DOHH2 (cell line): ENCODE measurements around the gene SMG6.

Source experiments
- H3F3A ChIP-seq: fragments of 200-600 bp; sonication (generic), shearing (Covaris generic); 2 replicates; pipeline ENCODE4 v1.6.0; 2016; ENCODE audit warnings: antibody characterized with exemption, mild to moderate bottlenecking; ENCODE audit not compliant: control insufficient read depth, insufficient read depth
- H3K27ac ChIP-seq: fragments of 200-600 bp; sonication (generic); 2 replicates; pipeline ENCODE4 v1.5.1; 2014; ENCODE audit warnings: low read depth, mild to moderate bottlenecking, low read length, moderate library complexity
- H3K27me3 ChIP-seq: fragments of 200-600 bp; sonication (generic); 2 replicates; pipeline ENCODE4 v1.6.1; 2014; ENCODE audit warnings: mild to moderate bottlenecking, low read length, mixed read lengths; ENCODE audit not compliant: control insufficient read depth
- H3K36me3 ChIP-seq: fragments of 200-600 bp; sonication (generic); 2 replicates; pipeline ENCODE4 v1.6.1; 2014; ENCODE audit warnings: mild to moderate bottlenecking, low read length, moderate library complexity, mixed read lengths; ENCODE audit not compliant: control insufficient read depth
- H3K4me1 ChIP-seq: fragments of 200-600 bp; sonication (generic); 2 replicates; pipeline ENCODE4 v1.6.1; 2014; ENCODE audit warnings: mild to moderate bottlenecking, low read length, mixed read lengths; ENCODE audit not compliant: control insufficient read depth
- H3K4me2 ChIP-seq: fragments of 200-600 bp; sonication (generic); 2 replicates; pipeline ENCODE4 v1.6.0; 2014; ENCODE audit warnings: mild to moderate bottlenecking, low read length, moderate library complexity
- H3K4me3 ChIP-seq: fragments of 200-600 bp; sonication (generic); 2 replicates; pipeline ENCODE4 v1.5.1; 2014; ENCODE audit warnings: mild to moderate bottlenecking, low read length, mixed read lengths
- H3K79me2 ChIP-seq: fragments of 200-600 bp; sonication (generic); 2 replicates; pipeline ENCODE4 v1.6.1; 2014; ENCODE audit warnings: mild to moderate bottlenecking, low read length, mixed read lengths; ENCODE audit not compliant: control insufficient read depth
- H3K9me2 ChIP-seq: fragments of 200-600 bp; sonication (generic); replicated peaks from 2 replicates; pipeline ENCODE4 v1.6.1; 2014; ENCODE audit warnings: mild to moderate bottlenecking, low read length, mixed read lengths; ENCODE audit not compliant: control insufficient read depth
- H3K9me3 ChIP-seq: fragments of 200-600 bp; sonication (generic); 2 replicates; pipeline ENCODE4 v1.6.1; 2014; ENCODE audit warnings: antibody characterized with exemption, low read length, mixed read lengths; ENCODE audit not compliant: control insufficient read depth, insufficient read depth
- H4K20me1 ChIP-seq: fragments of 200-600 bp; sonication (generic); 2 replicates; pipeline ENCODE4 v1.6.0; 2014; ENCODE audit warnings: low read depth, mild to moderate bottlenecking, antibody characterized with exemption, low read length, moderate library complexity; ENCODE audit not compliant: control insufficient read depth, insufficient read depth
- EZH2phosphoT487 ChIP-seq: fragments of 200-600 bp; sonication (generic); IDR thresholded peaks from 2 replicates; pipeline ENCODE4 v1.6.1; 2017; ENCODE audit warnings: borderline replicate concordance, mild to moderate bottlenecking, antibody characterized with exemption, low read length, moderate library complexity, mixed read lengths
- TF ChIP-seq, protein P1 (sequence below): fragments of 200-600 bp; sonication (generic); IDR thresholded peaks from one replicate; pipeline ENCODE4 v1.5.1; 2014; ENCODE audit warnings: antibody characterized with exemption, mild to moderate bottlenecking, low read depth, low read length; ENCODE audit not compliant: poor library complexity, severe bottlenecking

Gene SMG6

DNA sequence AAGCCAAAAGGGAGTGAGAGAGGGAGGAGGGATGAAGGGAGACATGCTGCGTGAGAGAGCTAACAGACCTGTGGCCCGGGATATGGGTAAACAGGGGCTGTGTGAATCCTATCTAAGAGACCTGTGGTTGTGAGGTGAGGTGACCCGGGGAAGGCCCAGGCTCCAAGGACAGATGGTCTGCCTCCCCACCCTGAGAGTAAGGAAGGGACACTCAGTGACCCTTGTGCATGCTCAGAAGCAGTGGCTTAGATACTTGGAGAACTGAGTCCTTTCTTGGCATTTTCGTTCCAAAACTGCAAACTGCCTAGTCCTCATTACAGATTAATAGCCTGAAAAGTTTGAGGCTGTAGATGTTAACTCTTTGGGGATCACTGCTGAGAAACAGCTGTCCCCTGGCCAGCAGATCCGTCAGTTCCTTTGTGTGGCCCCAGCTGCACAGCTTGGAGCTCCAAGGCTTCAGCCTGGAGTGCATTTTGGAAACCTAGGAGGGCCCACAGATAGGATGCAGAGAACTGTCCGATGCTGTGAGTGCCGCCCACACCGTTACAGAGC is 121.6 kb downstream of the SMG6 start:
- Histone ChIP-seq H3F3A (no peaks in the 10 kb centered on the region), H3K27me3 (no peaks in the 10 kb centered on the region), H3K9me2 (no peaks in the 10 kb centered on the region), H4K20me1 (no peaks in the 10 kb centered on the region), H3K4me1 (no peaks in the 10 kb centered on the region), H3K9me3 (no peaks in the 10 kb centered on the region), H3K79me2 (no peaks in the 10 kb centered on the region), H3K4me2 (no peak overlapping the region), H3K27ac (no peak overlapping the region), H3K4me3 (no peak overlapping the region), H3K36me3 (peaks cover 6% of the 10 kb centered on the region)
- TF ChIP-seq, protein P1, sequence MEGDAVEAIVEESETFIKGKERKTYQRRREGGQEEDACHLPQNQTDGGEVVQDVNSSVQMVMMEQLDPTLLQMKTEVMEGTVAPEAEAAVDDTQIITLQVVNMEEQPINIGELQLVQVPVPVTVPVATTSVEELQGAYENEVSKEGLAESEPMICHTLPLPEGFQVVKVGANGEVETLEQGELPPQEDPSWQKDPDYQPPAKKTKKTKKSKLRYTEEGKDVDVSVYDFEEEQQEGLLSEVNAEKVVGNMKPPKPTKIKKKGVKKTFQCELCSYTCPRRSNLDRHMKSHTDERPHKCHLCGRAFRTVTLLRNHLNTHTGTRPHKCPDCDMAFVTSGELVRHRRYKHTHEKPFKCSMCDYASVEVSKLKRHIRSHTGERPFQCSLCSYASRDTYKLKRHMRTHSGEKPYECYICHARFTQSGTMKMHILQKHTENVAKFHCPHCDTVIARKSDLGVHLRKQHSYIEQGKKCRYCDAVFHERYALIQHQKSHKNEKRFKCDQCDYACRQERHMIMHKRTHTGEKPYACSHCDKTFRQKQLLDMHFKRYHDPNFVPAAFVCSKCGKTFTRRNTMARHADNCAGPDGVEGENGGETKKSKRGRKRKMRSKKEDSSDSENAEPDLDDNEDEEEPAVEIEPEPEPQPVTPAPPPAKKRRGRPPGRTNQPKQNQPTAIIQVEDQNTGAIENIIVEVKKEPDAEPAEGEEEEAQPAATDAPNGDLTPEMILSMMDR: no peak
- TF ChIP-seq EZH2phosphoT487: no peak

DNA sequence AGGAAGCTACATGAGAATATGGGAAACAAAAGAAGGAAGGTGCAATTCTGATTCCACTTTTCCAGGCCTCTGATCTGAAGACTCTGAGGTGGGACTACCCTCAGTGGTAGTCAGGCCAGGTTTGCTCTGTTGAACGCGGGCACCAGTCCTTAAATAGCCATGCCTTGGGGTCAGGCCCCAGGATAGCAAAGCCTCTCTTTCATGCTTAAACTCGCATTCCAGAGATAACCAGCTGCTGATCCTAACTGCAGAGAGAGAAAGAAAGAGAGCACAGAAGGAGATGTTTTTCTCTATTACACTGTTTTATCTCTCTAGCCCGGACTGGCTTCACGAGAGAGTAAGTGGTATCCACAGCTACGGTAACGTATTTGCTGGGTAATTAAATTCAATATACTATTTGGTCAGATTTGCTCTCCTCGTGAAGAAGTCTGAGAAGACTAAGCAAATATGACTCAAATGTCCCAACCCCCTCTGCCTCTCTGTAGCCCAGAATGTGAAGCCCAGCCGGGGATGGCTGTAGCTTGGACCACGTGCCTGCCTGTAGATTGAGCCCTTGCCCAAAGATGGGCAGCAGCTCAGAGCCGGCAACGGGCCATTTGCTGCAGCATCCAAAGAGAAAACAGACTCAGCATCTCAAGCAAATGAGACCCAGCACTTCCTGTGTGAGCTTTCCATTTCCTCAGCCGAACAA is 122.2 kb downstream of the SMG6 start:
- Histone ChIP-seq H3K4me1 (no peaks in the 10 kb centered on the region), H3K79me2 (no peaks in the 10 kb centered on the region), H3K4me3 (no peak overlapping the region), H3K27me3 (no peaks in the 10 kb centered on the region), H3K9me3 (no peaks in the 10 kb centered on the region), H3K4me2 (no peak overlapping the region), H3F3A (no peaks in the 10 kb centered on the region), H3K36me3 (peaks cover 3% of the 10 kb centered on the region), H3K27ac (no peak overlapping the region), H4K20me1 (no peaks in the 10 kb centered on the region), H3K9me2 (no peaks in the 10 kb centered on the region)
- TF ChIP-seq, protein P1: no peak
- TF ChIP-seq EZH2phosphoT487: no peak

DNA sequence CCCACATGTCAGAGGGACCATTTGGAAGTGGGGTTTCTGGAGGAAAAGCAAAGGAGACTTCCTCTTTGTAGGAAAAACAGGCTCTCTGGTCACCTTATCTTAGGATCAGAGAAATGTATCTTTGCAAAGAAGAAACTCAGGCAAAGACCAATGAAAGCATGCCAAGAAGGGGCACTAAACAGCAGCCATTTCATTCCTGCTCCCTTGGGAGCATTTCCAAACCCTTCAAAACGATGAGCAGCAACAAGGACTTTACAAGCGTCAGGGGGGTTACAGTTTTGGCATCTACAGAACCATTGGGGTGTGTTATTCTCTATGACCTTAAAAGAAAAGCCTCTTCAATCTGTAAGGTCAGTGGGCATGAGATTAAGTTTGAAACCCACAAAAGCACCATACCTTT is 122.8 kb downstream of the SMG6 start:
- Histone ChIP-seq H3K4me1 (no peaks in the 10 kb centered on the region), H3K27me3 (no peaks in the 10 kb centered on the region), H3K36me3 (peaks cover 3% of the 10 kb centered on the region), H3K79me2 (no peaks in the 10 kb centered on the region), H3K4me2 (no peak overlapping the region), H3F3A (no peaks in the 10 kb centered on the region), H3K9me3 (no peaks in the 10 kb centered on the region), H4K20me1 (no peaks in the 10 kb centered on the region), H3K9me2 (no peaks in the 10 kb centered on the region), H3K27ac (no peak overlapping the region), H3K4me3 (no peak overlapping the region)
- TF ChIP-seq, protein P1: no peak
- TF ChIP-seq EZH2phosphoT487: no peak
